AG20443 (cell line): ENCODE measurements around the gene CFAP90.

Experiments used
- DNase-seq: peaks from one replicate; pipeline ENCODE4 v3.0.0; 2012; ENCODE audit warnings: low spot score, mixed read lengths

Gene CFAP90

DNA sequence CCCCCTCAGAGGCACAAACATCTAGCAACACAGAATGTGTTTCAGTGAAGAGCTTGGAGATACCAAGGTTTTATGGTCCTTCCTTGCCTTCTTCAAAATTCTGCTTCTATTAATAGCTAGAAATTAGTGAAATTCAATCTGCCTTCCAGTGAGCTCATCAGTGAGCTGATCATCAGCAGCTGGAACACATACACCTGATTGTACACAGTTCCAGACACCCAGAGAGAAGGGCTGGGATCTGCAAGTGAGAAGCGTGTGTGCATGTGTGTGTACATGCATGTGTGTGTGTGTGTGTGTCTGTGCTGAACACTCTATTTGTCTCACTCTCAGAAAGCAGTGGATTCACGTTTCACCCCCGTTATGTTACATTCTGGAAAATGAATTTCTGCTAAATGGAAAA is 28.5 kb downstream of the CFAP90 start:
- no peak for DNase-seq

DNA sequence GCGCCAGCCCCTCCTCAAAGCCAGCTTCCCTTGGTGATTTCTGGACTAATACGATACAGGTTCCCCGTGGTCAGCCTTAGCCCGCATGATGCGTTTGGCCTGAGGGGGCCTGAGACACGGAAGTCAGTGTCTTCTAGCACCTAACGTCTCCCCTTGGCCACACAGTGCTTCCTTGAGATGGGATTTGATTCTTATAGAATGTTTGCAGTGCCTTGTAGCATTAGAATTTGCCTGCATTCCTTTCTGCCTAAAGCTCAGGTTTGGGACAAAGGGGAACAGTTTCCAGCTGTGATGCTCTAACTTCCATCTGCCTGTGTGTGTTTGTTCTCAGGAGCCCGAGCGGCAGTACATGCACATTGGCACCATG is 34.4 kb downstream of the CFAP90 start:
- no peak for DNase-seq

DNA sequence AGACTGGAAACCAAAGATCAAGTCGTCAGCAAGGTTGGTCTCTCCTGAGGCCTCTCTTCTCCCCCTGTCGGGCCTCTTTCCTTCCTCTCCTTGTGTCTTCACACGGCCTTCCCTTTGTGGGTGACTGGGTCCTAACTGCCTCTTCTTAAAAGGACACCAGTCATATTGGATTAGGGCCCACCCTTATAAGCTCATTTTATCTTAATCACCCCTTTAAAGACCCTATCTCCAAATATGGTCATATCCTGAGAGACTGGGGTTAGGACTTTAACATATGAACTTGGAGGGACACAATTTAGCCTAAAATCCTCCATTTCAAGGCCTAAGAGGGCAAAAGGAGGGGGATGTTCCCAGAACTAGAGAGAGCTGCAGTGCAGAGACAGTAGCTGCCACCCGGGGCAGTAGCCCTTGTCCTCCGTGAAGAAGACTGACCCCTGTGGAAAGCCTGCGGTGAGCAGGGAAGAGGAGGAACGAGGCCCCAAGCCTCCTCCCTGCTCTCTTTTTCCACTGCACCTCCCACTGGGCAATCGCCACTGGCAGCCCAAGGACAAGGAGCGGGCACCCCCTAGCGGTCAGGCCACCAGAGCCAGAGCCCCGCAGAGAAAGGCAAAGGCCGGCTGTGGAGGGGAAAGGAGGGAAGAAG is 34.9 kb downstream of the CFAP90 start:
- DNase-seq, result peak; percentile 90

DNA sequence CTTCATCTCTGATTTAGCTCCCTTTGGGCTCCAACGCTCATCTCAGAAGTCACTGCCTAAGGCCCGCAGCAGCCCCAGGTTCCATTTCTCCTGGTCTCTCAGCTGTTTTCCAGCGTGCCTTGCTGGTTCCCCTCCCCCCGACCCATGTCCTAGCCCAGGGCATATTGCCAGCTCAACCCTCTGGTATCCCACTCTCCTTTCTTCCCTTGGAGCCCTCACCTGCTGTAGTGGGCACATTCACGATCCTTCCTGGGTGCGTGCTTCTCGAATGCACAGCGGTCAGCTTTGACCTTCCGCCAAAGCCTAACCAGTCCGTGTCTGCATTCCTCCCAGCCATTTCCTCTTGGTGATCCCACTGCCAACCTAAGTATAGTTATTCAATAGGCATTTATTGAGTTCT is 36.1 kb downstream of the CFAP90 start:
- DNase-seq, result no peak

DNA sequence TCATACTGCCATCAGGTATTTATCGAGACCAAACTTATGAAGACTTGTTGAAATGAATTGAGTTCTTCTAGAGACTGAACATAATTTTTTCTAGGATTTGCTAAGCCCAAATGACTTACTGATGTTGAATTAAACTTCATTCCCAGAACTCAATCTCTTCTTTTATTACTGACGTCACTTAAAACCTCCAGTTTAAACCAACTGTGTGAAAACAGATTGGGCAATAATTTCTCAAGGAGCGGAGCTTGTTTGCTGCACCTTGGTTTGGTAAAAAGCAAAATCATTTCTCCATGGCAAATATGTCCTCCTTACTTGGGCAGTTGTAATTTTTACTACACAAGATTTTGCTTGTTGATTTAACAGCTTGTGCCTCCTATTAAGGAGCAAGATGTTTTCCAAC is 37.4 kb downstream of the CFAP90 start:
- DNase-seq, result no peak

DNA sequence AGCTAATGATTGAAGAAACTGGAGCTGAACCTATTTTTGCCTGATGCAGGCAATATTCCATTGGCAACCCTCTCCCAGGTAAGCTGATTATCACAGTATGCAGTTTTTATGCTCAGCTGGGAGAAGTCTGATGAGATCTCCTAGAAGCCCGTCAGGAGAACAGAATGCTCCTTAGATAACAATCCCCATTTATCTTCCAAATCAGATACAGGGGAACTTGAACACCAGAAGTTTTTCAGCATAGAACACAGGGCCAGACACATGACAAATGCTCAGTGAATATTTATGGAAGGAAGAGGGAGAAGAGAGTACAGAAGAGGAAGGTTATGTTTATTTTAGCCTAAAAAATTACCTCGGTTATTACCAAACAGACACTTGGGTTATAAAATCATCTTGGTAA is 37.9 kb downstream of the CFAP90 start:
- no peak for DNase-seq

DNA sequence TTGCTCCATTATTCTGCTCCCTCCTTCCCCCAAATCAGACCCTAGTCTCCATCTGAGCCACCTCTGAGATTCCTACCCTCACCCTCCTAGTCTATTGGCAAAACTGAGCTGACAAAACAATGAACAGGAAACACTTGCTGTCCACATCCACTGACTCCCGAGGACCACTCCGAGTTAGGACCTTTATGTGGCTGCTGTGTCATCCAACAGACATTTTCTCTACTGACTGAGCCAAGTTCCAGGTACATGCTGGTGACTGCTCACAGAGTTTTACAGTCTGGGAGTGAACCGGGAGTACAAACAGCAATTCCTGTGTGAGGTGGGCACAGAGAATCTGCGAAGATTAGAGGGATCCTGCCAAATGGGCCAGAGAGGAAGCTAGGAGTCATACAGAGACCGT is 39.2 kb downstream of the CFAP90 start:
- no peak for DNase-seq

DNA sequence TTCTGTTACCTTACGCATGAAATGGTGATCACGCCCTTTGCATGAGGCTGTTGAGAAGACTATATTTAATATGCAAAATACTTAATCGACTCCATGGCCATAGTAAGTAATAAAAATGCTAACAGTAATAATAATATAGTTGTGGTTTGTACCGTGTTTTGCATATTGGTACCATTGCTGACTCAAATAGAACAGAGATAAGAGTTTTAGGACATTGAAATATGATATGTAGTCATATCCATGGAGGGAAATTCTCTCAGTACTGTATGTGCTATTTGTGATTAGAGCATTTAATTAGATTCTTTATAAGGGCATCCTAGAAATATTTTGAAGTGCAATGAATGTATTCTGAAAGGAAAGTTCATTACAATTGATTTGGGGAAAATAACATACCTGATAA is 41.9 kb downstream of the CFAP90 start:
- no peak for DNase-seq

DNA sequence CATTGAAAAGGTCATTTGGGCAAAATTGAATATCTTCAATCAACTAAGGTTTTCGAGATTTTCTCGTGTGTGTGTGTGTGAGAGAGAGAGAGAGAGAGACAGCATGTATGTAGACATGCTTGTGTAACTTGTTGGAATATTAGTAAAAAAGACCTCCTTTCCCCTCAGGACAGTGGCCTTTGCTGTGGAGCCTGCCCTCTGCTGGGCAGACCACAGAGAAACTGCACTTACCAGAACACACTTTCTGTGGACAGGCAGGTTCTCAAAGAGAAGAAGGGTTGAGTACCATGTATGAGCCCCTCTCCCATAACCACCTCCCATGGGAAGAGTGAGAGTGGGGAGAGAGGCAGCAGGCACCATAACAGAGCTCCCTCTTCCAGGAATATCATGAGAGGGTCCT is 45.6 kb downstream of the CFAP90 start:
- DNase-seq, result no peak

DNA sequence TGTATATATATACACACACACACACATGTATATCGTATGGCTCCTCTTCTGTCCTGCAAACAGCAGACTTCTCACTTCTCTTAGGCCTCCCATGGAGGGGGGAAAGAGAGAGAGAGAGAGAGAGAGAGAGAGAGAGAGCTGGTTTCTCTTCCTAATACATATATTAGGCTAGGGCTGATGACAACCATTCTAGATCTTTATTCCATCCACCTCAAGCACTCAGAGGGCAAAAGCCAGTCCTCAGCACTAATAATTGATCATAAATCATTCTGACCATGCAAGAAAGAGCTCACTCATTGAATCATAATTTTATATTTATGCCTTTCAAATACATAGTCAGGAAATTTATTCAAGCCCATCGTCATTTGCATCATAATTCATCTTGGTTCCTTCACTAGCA is 47.0 kb downstream of the CFAP90 start:
- no peak for DNase-seq

DNA sequence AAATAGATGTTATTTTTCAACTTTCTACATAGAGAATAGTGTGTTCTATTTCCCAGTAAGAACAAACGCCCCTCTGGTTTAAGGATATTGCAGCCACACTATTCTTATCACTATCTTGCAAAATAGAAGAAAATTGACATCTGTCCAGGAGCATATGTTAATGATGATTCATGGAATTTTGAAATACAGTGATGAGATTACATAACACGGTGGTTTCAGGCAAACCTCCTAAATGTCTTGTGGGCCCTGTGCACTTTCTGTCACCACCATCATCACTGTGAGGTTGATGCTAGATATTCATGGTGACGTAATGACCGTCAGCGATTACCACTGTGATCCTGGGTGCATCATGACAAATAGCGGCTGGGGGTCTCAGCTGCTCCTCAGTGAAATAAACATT is 48.1 kb downstream of the CFAP90 start:
- no peak for DNase-seq

DNA sequence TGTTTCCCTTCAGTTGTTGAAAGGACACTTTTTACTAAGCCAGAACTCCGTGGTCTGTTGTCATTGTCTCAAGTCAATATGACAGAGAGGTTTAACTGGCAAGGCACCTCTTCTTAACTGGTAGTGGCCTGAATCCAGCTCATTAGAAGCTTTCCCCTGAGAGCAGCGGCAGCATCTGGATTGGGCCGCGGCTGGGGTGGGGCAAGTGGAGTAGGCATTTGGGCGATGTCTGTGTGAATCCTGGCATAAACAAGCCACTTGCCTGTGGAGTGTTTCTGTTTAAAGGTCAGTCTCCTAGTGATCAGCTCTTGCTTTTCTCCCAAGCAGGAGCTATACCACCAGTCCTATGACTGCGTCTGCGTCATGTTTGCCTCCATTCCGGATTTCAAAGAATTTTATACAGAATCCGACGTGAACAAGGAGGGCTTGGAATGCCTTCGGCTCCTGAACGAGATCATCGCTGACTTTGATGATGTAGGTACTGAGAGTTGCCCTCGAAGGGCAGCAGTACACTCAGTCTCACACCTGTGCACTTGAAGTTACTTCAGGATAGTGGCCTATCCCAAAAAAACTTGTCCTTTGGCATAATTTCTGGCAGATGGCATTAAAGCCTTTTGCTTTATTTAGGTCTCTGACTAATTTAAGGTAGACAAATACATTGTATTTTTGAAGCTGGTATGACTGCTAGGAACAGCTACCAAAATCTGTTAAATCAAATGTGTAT is 48.9 kb downstream of the CFAP90 start:
- DNase-seq, result no peak

DNA sequence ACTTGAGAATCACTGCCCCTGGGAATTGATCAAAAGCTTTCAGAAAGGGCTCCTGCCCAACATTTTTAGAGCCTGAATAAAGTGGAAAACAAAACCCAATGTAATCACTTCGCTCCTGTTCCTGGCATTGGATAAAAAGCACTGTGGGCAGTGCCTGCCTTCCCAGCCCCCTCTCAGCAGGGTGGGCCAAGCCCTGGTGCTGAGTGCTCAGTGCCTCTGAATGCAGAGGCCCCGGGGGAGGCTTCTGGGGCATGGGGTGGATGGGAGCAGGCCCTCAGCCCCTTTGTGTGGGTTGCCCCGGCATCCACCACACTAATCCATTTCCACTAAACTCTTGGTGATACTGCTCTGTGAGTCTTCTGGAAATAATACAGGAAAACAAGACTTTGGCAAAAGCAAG is 55.6 kb downstream of the CFAP90 start:
- DNase-seq, result no peak

DNA sequence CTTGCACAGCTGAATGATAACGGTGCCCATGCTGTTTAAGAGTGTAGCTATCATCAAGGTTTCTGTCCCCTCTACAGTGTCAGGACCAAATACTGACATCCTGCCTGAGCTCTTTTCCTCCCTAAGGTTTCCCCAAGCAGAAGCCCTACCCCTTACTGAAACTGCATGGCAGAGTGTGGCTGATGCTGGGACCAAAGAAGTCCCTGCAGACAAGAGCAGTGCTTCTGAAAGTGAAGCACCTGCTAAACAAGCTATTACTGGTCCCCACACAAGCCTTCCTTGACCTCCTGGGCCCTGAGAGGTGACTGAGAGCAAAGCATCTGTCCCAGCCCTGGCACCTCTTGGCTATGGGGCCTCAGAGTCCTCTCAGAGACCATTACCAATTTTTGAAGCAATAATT is 56.1 kb downstream of the CFAP90 start:
- DNase-seq, result no peak

DNA sequence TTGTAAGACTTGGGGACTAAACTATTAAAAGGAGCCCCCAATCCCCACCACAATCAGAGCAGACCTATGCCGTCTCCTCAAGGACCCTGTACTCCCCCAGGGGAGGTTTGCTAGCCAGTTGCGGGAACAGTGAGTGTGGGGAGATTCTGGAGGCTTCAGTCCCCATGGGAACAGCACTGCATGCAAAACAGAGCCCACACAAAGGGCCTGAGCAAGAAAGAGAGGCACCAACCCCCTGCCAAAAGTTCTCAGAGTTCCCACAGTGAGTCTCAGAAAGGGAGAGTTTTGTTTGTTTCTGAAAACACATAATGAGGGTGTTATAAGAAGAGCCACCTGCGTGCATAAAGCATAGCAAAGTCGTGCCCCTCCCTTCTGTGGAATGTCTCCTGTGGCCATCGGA is 56.6 kb downstream of the CFAP90 start:
- DNase-seq, result no peak

DNA sequence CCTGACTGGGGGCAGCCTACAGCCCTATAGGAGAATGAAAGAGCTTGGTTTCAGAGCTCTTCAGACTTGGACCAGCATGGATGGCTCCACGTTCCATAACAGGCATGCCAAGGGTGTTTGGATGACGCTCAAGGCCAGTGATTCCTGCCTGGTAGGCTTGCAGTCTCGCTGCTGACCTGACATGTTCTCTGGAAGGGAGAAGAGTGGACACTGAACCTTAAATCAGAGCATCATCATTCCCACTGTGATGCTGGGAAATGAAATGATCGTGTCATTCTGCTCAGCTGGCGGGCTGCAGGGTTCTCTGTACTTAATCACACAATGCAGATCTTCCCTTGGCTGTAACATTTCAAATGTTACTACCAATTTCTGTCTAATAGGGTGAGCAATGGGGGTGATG is 57.0 kb downstream of the CFAP90 start:
- no peak for DNase-seq

DNA sequence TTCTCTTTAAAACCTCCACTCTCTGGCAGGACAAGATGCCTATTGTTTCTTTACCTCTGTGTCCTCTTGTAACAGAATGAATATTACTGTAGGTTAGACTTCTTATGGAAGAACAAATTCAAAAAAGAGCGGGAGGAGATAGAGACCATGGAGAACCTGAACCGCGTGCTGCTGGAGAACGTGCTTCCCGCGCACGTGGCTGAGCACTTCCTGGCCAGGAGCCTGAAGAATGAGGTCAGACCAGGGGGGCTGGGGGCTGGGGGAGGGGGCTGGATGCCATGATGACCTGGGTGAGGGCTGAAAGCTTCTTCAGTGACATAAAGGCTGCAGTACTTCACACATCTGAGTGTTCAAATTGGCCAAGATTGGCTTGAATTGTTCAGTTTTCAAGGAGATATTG is 61.4 kb downstream of the CFAP90 start:
- DNase-seq, result no peak

DNA sequence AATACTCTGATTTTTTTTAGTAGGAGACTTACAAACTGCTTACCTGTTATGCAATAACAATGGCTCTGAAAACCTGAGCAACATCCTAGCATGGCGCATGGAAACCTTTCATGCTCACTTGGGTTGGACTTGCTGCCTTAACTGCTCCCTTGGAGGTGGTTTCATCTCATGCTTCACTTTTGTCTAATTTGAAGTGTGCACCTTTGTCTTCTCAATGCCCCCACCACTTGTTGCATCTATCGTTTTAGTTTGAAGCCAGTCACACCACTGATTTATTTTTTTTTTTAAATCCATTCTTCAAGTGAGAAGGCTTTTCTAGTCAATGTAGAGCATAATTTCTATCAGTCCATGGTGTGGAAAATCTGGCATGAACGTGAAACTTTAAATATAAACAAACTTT is 63.2 kb downstream of the CFAP90 start:
- DNase-seq, result no peak

DNA sequence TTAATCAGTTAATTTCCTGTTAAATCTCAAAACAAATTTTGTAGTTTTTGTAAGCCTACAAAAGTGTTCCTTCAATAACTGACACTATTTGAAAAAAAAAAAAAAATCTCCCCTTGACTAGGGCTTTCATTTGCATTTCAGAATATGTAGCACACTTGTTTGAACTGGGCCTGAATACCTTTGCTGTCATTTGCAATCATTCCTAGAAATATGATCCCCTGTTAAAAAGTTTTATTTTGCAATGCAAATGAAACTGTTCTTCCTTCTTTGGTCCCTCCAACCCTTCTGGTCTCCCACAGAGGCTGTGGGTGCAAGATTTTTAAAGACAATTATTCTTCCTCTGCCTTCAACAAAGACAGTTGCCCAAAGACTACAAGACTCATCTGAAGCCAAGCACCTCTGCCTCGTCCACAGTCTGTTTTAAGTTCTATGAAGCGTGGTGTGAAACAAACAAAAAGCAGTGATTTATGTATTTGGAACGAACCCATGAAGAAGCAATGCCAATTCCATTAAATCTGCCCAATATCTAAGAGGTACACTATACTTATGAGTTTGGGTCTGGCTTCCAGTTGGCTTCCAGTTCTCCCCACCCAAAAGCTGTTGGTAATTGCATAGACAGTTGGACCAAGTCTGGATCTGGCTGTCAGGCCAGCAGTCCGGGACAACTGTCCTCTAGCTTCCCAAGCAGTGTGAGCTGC is 66.1 kb downstream of the CFAP90 start:
- DNase-seq, result no peak

DNA sequence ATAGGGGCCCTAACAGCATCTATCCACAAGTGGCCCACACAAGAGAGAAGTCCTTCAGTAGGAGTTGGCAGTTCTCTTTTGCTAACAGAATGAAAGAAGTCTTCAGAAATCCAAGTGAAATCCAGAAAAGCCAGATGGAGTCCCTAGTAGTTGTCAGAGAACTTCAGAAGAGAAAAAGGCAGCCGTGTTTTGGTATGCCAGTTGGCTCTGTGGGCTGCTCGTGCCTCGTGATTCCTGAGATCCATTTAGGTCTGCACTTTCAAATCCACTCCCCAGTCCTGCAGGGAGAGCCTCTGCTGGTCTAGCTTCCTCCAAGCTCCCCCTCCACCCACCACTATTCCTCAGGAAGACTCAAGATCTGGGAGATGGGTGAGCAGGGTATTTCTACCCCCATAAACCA is 69.0 kb downstream of the CFAP90 start:
- no peak for DNase-seq
